ENCODE data around the gene VPS54.

GRCh38 chr2:63902149-63902548, 117.1 kb downstream of the VPS54 start:
- TF ChIP-seq CTCF (IDR thresholded peaks at IDR 0.05; ENCODE audit: insufficient read depth, low read depth, low read length) (no peak), EZH2 (IDR thresholded peaks at IDR 0.05; ENCODE audit: insufficient read depth, low read length) (no peak)

Measured in astrocyte (in vitro differentiated cells and primary cell).